SK-N-SH treated with all-trans-retinoic acid at 6 μM for 48 hours (cell line): ENCODE measurements around the gene GRIK2.

Experiments used
- ATAC-seq: fragments of 200-7000 bp; cut with Tn5 transposase; 3 replicates; pipeline ENCODE4 v1.9.1; 2020; ENCODE audit warnings: mild to moderate bottlenecking, moderate library complexity
- ARNTL ChIP-seq: fragments of 450-650 bp; formaldehyde crosslinking; IDR thresholded peaks from 2 replicates; pipeline ENCODE4 v1.5.0; 2020; ENCODE audit warnings: low read depth, mild to moderate bottlenecking, moderate library complexity, borderline replicate concordance
- BACH2 ChIP-seq: fragments of 250-450 bp; sonication (Bioruptor Pico); IDR thresholded peaks from 2 replicates; pipeline ENCODE4 v1.9.0; 2021; ENCODE audit warnings: mild to moderate bottlenecking, borderline replicate concordance
- CSDC2 ChIP-seq: fragments of 250-450 bp; sonication (Bioruptor Pico); IDR thresholded peaks from 2 replicates; pipeline ENCODE4 v1.5.0; 2020; ENCODE audit warnings: mild to moderate bottlenecking, moderate library complexity
- ESRRG ChIP-seq: fragments of 250-450 bp; sonication (Bioruptor Pico); IDR thresholded peaks from 2 replicates; pipeline ENCODE4 v1.6.1; 2021; ENCODE audit warnings: mild to moderate bottlenecking
- GLIS3 ChIP-seq: fragments of 250-450 bp; sonication (Bioruptor Pico); IDR thresholded peaks from 2 replicates; pipeline ENCODE4 v1.5.0; 2020; ENCODE audit warnings: mild to moderate bottlenecking, moderate library complexity
- ISL1 ChIP-seq: fragments of 250-450 bp; sonication (Bioruptor Pico); IDR thresholded peaks from 2 replicates; pipeline ENCODE4 v2.1.2; 2022; ENCODE audit warnings: mild to moderate bottlenecking, moderate library complexity
- OSR1 ChIP-seq: fragments of 250-450 bp; sonication (Bioruptor Pico); IDR thresholded peaks from 2 replicates; pipeline ENCODE4 v1.8.0; 2022; ENCODE audit warnings: moderate library complexity, mild to moderate bottlenecking, inconsistent platforms
- PATZ1 ChIP-seq: fragments of 250-450 bp; sonication (Bioruptor Pico); IDR thresholded peaks from 2 replicates; pipeline ENCODE4 v1.8.0; 2020; ENCODE audit warnings: mild to moderate bottlenecking, moderate library complexity, borderline replicate concordance
- PPARA ChIP-seq: fragments of 250-450 bp; sonication (Bioruptor Pico); IDR thresholded peaks from 2 replicates; pipeline ENCODE4 v1.5.0; 2020; ENCODE audit warnings: mild to moderate bottlenecking, borderline replicate concordance
- RARB ChIP-seq: fragments of 250-450 bp; sonication (Bioruptor Pico); IDR thresholded peaks from 2 replicates; pipeline ENCODE4 v1.8.0; 2021; ENCODE audit warnings: mild to moderate bottlenecking, moderate library complexity
- SNAI2 ChIP-seq: fragments of 250-450 bp; sonication (Bioruptor Pico); IDR thresholded peaks from 2 replicates; pipeline ENCODE4 v1.5.0; 2020; ENCODE audit warnings: mild to moderate bottlenecking, moderate library complexity
- TCF4 ChIP-seq: fragments of 250-450 bp; sonication (Bioruptor Pico); IDR thresholded peaks from 2 replicates; pipeline ENCODE4 v1.8.0; 2021; ENCODE audit warnings: mild to moderate bottlenecking, moderate library complexity, borderline replicate concordance
- TOX ChIP-seq: fragments of 250-450 bp; sonication (Bioruptor Pico); IDR thresholded peaks from 2 replicates; pipeline ENCODE4 v1.8.0; 2021; ENCODE audit warnings: mild to moderate bottlenecking, moderate library complexity, borderline replicate concordance
- ZC3H10 ChIP-seq: fragments of 250-450 bp; sonication (Bioruptor Pico); IDR thresholded peaks from 2 replicates; pipeline ENCODE4 v1.5.1; 2021; ENCODE audit warnings: mild to moderate bottlenecking, moderate library complexity
- ZFP3 ChIP-seq: fragments of 250-450 bp; sonication (Bioruptor Pico); IDR thresholded peaks from 2 replicates; pipeline ENCODE4 v1.5.0; 2020; ENCODE audit warnings: mild to moderate bottlenecking, moderate library complexity
- ZFP30 ChIP-seq: fragments of 450-650 bp; formaldehyde crosslinking; IDR thresholded peaks from 2 replicates; pipeline ENCODE4 v1.5.0; 2022; ENCODE audit warnings: mild to moderate bottlenecking, moderate library complexity
- ZNF565 ChIP-seq: fragments of 450-650 bp; formaldehyde crosslinking; conservative IDR thresholded peaks from 2 replicates; pipeline ENCODE4 v1.5.0; 2020; ENCODE audit warnings: low read depth, mild to moderate bottlenecking, moderate library complexity
- ZNF70 ChIP-seq: fragments of 450-650 bp; formaldehyde crosslinking; IDR thresholded peaks from 2 replicates; pipeline ENCODE4 v1.5.0; 2020; ENCODE audit warnings: mild to moderate bottlenecking, moderate library complexity
- ZNF8 ChIP-seq: fragments of 450-650 bp; formaldehyde crosslinking; IDR thresholded peaks from 2 replicates; pipeline ENCODE4 v1.5.0; 2020; ENCODE audit warnings: mild to moderate bottlenecking, moderate library complexity
- TF ChIP-seq, protein P1 (sequence below): fragments of 250-450 bp; sonication (Bioruptor Pico); IDR thresholded peaks from 2 replicates; pipeline ENCODE4 v1.5.0; 2020; ENCODE audit warnings: mild to moderate bottlenecking, moderate library complexity
- TF ChIP-seq, protein P2 (sequence below): fragments of 250-450 bp; sonication (Bioruptor Pico); IDR thresholded peaks from 2 replicates; pipeline ENCODE4 v1.5.1; 2021; ENCODE audit warnings: mild to moderate bottlenecking, moderate library complexity
- TF ChIP-seq, protein P3 (sequence below): fragments of 250-450 bp; sonication (Bioruptor Pico); IDR thresholded peaks from 2 replicates; pipeline ENCODE4 v1.8.0; 2021; ENCODE audit warnings: low read depth, mild to moderate bottlenecking, moderate library complexity, borderline replicate concordance
- TF ChIP-seq, protein P4 (sequence below): fragments of 250-450 bp; sonication (Bioruptor Pico); IDR thresholded peaks from 2 replicates; pipeline ENCODE4 v1.5.1; 2020; ENCODE audit warnings: low read depth, mild to moderate bottlenecking, moderate library complexity

GRIK2 gene

GRCh38 chr6:101527467-101527866, 134.0 kb downstream of the GRIK2 start:
- no peak for ATAC-seq
- TF ChIP-seq, protein P1, sequence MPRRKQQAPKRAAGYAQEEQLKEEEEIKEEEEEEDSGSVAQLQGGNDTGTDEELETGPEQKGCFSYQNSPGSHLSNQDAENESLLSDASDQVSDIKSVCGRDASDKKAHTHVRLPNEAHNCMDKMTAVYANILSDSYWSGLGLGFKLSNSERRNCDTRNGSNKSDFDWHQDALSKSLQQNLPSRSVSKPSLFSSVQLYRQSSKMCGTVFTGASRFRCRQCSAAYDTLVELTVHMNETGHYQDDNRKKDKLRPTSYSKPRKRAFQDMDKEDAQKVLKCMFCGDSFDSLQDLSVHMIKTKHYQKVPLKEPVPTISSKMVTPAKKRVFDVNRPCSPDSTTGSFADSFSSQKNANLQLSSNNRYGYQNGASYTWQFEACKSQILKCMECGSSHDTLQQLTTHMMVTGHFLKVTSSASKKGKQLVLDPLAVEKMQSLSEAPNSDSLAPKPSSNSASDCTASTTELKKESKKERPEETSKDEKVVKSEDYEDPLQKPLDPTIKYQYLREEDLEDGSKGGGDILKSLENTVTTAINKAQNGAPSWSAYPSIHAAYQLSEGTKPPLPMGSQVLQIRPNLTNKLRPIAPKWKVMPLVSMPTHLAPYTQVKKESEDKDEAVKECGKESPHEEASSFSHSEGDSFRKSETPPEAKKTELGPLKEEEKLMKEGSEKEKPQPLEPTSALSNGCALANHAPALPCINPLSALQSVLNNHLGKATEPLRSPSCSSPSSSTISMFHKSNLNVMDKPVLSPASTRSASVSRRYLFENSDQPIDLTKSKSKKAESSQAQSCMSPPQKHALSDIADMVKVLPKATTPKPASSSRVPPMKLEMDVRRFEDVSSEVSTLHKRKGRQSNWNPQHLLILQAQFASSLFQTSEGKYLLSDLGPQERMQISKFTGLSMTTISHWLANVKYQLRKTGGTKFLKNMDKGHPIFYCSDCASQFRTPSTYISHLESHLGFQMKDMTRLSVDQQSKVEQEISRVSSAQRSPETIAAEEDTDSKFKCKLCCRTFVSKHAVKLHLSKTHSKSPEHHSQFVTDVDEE (CRISPR knock-in tag): no peak
- no peak for TF ChIP-seq ESRRG (CRISPR knock-in tag)
- TF ChIP-seq OSR1: no peak
- no peak for TF ChIP-seq CSDC2 (CRISPR knock-in tag)
- no peak for TF ChIP-seq TCF4
- TF ChIP-seq ZFP3: no peak
- TF ChIP-seq, protein P2, sequence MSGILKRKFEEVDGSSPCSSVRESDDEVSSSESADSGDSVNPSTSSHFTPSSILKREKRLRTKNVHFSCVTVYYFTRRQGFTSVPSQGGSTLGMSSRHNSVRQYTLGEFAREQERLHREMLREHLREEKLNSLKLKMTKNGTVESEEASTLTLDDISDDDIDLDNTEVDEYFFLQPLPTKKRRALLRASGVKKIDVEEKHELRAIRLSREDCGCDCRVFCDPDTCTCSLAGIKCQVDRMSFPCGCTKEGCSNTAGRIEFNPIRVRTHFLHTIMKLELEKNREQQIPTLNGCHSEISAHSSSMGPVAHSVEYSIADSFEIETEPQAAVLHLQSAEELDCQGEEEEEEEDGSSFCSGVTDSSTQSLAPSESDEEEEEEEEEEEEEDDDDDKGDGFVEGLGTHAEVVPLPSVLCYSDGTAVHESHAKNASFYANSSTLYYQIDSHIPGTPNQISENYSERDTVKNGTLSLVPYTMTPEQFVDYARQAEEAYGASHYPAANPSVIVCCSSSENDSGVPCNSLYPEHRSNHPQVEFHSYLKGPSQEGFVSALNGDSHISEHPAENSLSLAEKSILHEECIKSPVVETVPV: no peak
- TF ChIP-seq, protein P3, sequence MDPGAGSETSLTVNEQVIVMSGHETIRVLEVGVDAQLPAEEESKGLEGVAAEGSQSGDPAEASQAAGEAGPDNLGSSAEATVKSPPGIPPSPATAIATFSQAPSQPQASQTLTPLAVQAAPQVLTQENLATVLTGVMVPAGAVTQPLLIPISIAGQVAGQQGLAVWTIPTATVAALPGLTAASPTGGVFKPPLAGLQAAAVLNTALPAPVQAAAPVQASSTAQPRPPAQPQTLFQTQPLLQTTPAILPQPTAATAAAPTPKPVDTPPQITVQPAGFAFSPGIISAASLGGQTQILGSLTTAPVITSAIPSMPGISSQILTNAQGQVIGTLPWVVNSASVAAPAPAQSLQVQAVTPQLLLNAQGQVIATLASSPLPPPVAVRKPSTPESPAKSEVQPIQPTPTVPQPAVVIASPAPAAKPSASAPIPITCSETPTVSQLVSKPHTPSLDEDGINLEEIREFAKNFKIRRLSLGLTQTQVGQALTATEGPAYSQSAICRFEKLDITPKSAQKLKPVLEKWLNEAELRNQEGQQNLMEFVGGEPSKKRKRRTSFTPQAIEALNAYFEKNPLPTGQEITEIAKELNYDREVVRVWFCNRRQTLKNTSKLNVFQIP: no peak
- TF ChIP-seq TOX (CRISPR knock-in tag): no peak
- TF ChIP-seq ZC3H10: no peak
- no peak for TF ChIP-seq ISL1 (CRISPR knock-in tag)
- no peak for TF ChIP-seq BACH2 (CRISPR knock-in tag)
- TF ChIP-seq, protein P4, sequence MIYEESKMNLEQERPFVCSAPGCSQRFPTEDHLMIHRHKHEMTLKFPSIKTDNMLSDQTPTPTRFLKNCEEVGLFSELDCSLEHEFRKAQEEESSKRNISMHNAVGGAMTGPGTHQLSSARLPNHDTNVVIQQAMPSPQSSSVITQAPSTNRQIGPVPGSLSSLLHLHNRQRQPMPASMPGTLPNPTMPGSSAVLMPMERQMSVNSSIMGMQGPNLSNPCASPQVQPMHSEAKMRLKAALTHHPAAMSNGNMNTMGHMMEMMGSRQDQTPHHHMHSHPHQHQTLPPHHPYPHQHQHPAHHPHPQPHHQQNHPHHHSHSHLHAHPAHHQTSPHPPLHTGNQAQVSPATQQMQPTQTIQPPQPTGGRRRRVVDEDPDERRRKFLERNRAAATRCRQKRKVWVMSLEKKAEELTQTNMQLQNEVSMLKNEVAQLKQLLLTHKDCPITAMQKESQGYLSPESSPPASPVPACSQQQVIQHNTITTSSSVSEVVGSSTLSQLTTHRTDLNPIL (CRISPR knock-in tag): no peak
- TF ChIP-seq GLIS3 (CRISPR knock-in tag): no peak
- no peak for TF ChIP-seq ZFP30
- no peak for TF ChIP-seq ARNTL (CRISPR knock-in tag)
- TF ChIP-seq SNAI2: no peak
- TF ChIP-seq ZNF70 (CRISPR knock-in tag): no peak
- no peak for TF ChIP-seq PATZ1 (CRISPR knock-in tag)
- no peak for TF ChIP-seq PPARA (CRISPR knock-in tag)

GRCh38 chr6:101528801-101529200, 135.3 kb downstream of the GRIK2 start:
- TF ChIP-seq ZC3H10 (no peak), TOX (CRISPR knock-in tag) (no peak), ZFP30 (no peak), SNAI2 (no peak), PATZ1 (CRISPR knock-in tag) (no peak), ESRRG (CRISPR knock-in tag) (no peak), ZNF8 (CRISPR knock-in tag) (no peak), ZNF565 (CRISPR knock-in tag) (no peak), ZNF70 (CRISPR knock-in tag) (no peak), BACH2 (CRISPR knock-in tag) (no peak), RARB (CRISPR knock-in tag) (no peak), OSR1 (no peak)
- TF ChIP-seq, all 23 proteins: peak for 0
- no peak for ATAC-seq
